GM18858 (cell line): ENCODE measurements around the gene MPC2.
"Not testable (repeated sequence)": the region's sequence is repeated elsewhere in the genome, so short reads cannot be mapped to it uniquely, and the experiment has no call there.

ENCODE experiments used
- ATAC-seq: cut with Tn5 transposase; IDR thresholded peaks from one replicate; pipeline ENCODE4 v1.9.1; 2021; ENCODE audit not compliant: unreplicated experiment

Gene MPC2

GRCh38 chr1:167909691-167910180 lies 27.1 kb downstream of the MPC2 start:
- ATAC-seq = no peak

- ATAC-seq = no peak
Observed at GRCh38 chr1:167905671-167906070, 31.2 kb downstream of the MPC2 start.

DNA sequence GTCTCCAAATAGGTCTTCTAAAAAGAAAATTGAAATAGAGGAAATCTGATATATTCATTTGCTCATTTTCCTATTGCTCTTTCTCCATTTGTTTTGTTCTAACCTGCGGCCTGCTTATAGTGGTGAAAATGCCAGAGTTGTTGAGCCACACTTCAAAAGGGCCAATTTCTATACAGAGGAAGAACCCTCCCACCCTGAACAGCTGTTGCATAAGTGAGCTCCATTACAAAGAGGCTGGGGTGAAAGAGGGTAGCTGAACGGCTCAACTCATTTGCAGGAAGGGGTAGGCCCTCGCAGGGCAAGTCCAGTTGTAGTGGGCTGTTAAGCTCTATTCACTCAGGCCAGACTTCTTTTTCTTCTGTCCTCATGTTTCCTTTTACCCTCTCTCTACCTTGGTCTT lies 31.7 kb downstream of the MPC2 start:
- no peak for ATAC-seq

GRCh38 chr1:167904652-167905130 lies 32.2 kb downstream of the MPC2 start:
- ATAC-seq = no peak

- no peak for ATAC-seq
Observed at GRCh38 chr1:167900907-167901306, 36.0 kb downstream of the MPC2 start.

DNA sequence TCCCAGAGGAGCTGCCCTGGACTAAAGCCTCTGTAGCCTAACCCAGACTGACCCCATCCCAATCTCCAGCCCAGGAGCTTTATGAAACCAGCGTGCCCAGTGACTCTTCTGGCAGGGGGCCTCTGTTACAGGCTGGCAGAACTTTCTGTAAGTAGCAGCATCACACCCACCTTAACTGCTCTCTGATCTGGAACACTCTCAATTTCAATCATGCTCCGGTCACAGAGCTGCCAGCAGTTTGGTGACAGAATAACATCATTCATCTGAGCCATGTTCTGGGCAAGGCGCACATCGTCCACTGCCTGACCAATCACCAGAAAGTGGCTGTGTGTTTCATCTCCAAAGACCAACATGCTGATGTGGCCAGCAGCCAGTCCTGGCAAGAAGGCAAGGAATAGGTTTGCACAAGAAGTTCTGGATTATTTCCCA lies 37.6 kb downstream of the MPC2 start:
- peak; percentile 88 for ATAC-seq

GRCh38 chr1:167898578-167899222 lies 38.2 kb downstream of the MPC2 start:
- no peak for ATAC-seq

DNA sequence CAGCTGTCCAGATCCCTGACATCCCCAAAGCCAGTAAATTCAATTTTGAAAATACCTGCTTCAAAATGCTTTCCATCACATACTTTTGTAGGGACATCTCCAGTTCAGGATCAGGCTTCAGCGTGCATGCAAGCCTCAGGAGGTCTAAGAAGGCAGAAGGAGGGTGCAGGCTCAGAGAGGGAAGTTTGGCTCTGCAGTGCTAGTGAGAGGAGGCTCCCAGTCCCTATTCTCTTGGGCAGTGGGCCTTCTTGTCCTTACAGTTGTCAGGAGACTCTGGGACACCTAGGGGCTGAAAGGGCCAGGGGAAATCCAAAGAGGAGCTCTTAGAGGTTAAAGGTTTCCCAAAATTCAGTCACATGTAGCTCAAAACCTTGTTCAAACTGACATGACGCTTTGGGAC lies 43.1 kb downstream of the MPC2 start:
- ATAC-seq = no peak

- ATAC-seq = no peak
Observed at GRCh38 chr1:167890400-167890799, 46.5 kb downstream of the MPC2 start.

GRCh38 chr1:167887187-167887586 lies 49.7 kb downstream of the MPC2 start:
- not testable (repeated sequence) for ATAC-seq

DNA sequence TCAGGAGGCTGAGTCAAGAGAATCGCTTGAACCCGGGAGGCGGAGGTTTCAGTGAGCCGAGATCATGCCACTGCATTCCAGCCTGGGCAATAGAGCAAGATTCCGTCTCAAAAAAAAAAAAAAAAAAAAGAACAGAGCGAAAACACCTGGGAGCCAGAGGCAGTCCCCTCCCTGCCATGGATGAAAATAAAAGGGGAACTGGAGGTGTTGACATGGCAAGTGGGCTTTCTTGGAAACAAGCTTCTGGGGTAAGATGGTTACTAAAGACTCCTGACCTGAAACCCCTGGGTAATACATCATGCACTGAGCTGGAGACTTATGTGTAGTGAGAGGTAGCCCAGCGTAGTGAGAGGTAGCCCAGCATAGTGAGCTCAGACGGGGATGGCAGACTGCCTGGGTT lies 54.5 kb downstream of the MPC2 start:
- no peak for ATAC-seq

- ATAC-seq = no peak
Observed at GRCh38 chr1:167881786-167882185, 55.1 kb downstream of the MPC2 start.

- ATAC-seq = no peak
Observed at GRCh38 chr1:167881069-167881468, 55.8 kb downstream of the MPC2 start.

- no peak for ATAC-seq
Observed at GRCh38 chr1:167880580-167881021, 56.3 kb downstream of the MPC2 start.

GRCh38 chr1:167879508-167879907 lies 57.4 kb downstream of the MPC2 start:
- no peak for ATAC-seq

- no peak for ATAC-seq
Observed at GRCh38 chr1:167878372-167879160, 58.3 kb downstream of the MPC2 start.

DNA sequence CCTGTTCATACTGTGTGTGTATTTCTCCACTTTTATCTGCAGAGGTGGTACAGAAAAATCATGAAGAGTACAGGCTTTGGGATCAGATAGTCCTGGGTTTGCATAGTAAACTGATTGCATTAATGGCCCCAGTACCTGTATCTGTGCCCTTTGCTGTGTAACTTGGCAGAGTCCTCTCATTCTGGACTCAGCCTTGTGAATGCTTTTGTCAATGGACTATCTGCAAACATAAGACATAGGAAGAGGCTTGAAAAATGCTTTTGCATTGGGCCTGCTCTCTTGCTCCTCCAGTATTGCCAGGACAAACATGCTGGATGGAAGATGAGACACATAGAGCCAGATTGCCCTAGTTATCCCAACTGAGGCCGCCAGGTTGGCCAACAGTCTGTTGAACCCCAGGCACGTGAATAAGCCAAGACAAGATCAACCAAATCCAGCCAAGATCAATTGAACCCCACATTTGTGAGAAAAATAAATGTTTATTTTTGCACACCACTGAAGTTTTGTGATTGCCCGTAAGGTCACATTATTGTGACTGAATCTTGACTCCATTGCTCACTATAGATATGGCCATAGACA lies 60.2 kb downstream of the MPC2 start:
- ATAC-seq = no peak

DNA sequence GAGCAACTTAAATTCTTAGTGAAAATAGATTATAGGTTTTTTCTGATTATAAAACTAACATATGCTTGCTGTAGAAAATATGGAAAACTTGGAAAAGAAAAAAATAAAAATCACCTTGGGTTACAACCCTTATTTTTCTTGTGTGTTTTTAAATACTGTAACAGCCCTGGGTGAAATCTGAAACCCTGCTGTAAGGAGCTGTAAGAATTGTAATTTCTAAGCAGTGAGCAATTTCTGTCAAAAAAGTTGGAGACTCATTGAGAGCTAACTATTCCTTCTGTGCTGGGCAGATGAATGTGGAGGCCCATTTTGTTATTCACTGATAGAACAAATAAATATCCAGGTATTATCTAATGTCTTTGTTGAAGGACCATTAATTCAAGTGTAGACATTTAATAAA lies 65.5 kb downstream of the MPC2 start:
- ATAC-seq = no peak

DNA sequence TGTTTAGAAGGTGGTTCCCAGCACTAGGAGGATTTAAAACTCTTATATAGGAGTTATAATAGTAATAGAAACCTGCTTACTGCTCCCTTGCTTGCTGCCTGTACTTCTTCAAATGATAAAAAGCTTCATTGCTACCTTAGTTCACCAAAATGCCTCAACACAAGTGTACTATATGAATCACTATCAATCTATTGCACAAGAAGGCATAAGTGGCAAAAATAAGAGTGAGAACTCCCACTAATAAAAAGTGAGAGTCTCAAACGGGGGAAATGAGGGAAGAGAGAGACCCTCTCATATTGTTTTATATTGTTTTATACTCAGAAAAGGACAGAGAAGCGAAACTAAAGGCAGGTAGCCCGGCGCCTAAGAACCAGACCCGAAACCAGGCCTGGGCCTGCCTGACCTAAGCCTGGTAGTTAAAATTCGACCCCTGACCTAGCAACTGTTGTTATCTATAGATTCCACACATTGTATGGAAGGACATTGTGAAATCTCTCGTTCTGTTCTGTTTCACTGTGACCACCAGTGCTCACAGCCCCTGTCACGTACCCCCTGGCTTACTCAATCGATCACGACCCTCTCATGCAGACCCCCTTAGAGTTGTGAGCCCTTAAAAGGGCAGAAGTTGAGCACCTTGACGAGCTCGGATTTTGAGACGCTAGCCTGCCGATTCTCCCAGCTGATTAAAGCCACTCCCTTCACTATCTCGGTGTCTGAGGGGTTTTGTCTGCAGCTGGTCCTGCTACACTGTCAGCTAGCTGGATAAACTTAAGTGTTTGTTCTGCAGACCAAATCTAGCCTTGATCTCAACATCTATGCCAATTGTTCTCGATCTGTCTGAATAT lies 67.5 kb downstream of the MPC2 start:
- not testable (repeated sequence) for ATAC-seq

DNA sequence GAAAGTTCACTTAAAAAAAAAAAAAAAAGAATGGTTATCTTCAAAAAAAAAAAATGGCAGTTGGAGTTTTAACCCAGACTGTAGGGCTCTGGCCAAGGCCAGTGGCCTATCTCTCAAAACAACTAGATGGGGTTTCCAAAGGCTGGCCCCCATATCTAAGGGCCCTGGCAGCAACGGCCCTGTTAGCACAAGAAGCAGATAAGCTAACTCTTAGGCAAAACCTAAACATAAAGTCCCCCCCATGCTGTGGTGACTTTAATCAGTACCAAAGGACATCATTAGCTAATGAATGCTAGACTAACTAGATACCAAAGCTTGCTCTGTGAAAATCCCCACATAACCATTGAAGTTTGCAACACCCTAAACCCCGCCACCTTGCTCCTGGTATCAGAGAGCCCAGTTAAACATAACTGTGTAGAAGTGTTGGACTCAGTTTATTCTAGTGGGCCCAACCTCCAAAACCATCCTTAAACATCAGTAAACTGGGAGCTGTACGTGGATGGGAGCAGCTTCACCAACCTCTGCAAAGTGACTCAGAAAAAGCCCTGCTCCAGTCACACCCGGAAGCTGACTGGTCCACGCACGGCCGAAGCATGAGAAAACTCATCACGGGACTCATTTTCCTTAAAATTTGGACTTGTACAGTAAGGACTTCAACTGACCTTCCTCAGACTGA lies 70.0 kb downstream of the MPC2 start:
- not testable (repeated sequence) for ATAC-seq
